NCI-H82 treated with DMSO at 0.1 percent for 48 hours (cell line): ENCODE data around the gene CEACAM21.

Experiments
- DNase-seq: peaks from one replicate; lab custom pipeline; 2025; ENCODE audit not compliant: unreplicated experiment; lab: John Stamatoyannopoulos, UW

The CEACAM21 gene

DNA sequence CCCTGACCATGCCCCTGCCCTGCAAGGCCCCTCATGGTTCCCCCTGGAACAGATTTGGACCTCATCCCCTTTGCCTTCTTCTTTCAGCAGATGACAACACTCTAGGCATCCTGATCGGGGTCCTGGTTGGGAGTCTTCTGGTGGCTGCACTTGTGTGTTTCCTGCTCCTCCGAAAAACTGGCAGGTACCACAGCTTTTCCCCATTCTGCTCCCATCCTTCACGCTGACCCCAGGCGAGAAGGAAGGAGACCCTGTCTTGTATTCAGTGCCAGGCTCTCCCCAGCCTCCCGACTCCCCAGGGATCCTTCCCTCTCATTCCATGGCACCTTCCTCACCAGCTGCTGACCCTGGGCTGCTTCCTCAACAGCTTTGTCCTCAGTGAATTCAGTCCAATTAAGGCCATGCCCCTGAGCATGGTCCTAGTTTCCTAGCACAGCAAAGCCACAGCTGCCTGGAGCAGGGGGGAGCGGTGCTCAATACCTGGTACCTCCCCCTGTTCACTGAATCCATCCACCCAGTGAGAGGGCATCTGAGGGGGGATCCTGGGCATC lies 8.4 kb downstream of the CEACAM21 start:
- no peak for DNase-seq

DNA sequence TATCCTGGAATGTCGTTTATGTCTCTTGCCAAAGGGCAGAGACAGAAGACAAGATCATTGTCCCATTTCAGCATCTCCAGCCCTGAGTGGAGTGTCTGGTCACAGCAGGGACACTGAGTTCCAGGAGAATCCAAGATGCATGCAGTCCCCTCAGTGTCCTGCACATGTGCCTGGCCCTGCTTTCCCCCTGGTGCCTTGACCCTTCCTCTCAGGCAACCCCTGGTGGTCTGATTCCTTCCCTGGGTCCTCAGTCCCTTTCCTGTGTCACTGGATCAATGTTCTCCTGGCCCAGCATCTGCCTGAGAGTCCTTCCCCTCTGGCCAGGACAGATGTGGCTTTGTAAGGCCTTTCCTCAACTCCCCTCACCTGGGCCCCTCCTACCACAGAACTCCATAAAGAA lies 9.0 kb downstream of the CEACAM21 start:
- DNase-seq: no peak

DNA sequence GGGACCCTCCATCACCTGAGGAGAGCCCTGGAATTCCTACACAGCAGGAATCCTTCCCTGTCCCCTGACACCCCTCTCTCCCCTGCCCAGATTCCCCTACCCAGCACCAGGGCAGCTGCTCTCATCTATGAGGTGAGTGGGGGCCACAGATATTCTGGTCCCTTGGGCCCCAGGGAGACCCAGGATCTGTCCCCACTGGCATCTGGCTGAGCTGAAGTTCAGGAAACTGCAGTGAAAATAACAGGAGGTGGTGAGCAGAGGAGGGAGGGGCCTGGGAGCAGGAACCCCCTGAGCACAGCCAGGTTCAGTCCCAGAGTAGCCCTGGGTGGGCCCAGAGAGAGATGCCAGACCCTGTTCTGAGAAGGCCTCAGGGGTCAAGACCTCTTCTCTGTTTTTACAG lies 10.1 kb downstream of the CEACAM21 start:
- no peak for DNase-seq

DNA sequence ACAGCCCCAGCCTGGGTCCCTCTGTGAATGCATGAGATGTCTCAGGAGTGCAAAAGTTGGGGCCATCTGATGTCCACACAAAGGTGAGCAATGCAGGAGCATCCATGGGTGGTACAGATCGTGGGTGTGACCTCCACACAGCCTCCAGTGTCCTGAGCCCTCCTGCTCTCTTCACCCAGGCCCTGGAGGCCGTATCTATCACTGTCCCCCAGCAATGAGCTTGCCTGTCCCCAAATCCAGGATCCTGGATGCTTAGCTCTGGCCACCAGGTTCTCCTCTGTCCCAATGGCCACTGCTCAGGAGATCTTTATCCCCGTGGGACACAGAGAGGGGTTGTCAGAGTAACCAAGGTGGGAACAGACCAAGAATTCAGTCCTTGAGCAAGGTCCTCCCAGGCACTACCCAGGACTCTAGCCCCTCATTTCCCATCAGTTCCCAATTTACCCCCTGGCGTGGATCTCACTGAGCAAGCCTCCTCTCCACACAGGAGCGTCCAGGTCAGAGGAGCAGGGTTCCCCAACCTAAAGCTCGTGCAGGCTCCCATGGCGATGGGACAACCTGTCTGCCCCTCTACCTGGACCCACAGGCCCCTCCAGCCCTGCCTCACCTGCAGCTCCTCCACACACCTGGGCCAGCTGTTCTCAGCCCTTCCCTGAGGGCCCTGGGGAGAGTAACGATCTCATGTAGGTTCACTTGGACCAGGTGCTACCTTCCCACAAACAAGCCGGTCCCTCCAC lies 11.3 kb downstream of the CEACAM21 start:
- no peak for DNase-seq

DNA sequence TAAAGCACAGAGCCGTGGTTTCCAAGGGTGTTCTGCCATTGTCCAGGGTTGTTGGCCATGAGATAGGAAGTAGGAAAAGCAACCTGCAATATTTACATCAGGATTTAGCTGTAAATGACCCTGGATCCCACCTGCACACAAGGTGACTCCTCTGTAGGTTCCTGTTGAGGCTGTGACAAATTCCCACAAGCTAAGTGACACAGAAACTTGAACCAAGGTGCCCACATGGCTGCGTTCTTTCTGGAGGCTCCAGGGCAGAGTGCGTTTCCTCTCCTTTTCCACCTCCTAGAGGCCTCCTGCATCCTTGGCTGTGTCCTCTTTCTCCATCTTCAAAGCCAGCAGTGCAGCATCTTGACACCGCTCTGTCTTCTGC lies 11.9 kb downstream of the CEACAM21 start:
- DNase-seq: no peak

DNA sequence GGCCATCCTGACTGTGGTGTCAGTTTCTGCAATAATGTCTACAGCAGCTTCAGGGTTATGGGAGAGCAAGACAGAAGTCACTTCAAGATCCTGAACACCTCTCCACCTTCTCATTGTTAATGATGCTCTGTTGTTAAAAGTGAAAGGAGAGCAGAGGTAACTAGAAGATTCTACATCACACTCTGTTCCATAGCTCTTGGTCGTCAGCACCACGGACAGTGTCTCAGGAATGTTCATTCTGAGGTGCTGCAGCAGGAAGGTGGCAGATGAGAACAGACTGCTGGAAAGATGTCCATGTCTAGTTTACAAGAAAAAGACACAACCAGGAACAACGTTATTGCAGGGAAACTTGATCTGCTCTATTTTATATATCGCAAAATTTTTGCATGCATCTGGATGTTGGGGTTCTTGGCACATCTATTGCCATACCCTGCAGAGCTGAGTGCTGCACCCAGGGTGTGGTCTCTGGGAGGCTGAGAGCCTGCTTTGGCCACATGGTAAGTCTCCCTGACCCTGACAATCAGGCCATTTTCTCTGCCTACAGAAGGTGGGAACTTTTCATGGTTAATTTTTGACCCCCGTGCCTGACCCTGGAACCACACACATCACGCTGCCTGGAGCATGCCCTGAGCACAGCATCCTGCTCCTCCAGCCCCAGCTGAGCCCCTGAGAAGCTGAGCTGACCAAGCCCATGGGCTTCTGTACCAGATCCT lies 12.7 kb downstream of the CEACAM21 start:
- no peak for DNase-seq

DNA sequence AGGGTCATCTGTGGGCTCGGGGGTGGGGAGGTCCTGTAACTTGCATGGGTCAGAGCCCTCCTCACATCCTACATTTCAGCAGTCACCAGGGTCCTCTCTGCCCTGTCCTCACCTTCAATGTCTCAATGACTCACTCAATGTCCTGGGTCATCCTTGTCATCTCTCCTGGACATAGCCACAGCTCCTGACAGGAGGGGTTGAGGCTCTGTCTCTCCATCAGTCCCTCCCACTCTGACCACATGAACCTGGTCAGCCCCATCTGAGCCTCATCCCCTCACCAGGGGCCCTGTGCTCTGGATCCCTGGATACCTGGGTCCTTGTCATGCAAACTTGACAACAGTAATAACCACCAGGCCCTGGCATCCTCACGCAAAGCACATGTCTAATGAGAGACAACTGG lies 13.4 kb downstream of the CEACAM21 start:
- DNase-seq: no peak

DNA sequence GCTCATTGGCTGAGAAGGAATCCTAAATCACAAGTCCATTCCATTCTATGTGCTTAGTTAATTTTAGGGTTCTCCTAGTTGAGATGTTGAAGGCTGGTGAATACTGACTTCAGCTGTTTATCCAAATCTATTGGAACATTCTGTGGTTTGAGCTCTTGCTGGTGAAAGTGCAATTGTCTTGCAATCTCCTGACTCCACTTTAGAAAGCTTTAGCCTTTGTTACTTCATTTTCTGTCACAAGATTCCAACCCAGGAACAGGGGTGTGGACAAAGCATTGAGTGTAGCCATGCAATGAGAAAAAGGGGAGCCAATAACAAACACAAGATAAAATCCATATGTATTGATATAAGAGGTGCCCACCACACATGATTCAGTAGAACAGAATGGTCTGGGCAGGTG lies 15.0 kb downstream of the CEACAM21 start:
- no peak for DNase-seq

DNA sequence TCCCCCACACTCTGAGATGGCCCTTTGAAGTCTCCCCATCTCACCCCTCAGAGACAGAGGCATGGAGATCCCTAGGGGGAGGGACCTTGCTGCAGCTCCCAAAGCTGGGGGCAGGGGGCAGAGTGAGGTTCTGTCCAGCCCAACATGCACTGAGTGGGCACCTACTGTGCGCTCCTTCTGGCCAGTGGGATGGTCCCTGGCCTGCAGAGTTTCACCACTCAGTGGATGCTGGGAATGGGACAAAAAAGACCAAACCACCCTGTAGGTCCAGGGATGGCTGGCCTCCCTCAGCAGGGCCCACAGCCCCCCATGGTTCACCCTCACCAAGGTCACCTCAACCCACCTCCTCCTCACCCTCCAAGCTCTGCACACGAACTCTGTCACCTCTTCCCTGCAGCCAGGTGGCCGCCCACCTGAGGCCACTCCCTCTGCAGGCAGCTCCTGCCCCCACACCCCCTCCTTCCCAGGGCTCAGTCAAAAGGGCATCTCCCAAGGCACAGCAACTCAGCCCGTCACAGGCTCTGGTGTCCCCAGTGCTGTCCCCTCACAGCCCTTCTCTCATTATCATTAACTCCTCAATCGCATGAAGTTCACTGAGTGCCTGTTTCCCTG lies 16.1 kb downstream of the CEACAM21 start:
- no peak for DNase-seq

DNA sequence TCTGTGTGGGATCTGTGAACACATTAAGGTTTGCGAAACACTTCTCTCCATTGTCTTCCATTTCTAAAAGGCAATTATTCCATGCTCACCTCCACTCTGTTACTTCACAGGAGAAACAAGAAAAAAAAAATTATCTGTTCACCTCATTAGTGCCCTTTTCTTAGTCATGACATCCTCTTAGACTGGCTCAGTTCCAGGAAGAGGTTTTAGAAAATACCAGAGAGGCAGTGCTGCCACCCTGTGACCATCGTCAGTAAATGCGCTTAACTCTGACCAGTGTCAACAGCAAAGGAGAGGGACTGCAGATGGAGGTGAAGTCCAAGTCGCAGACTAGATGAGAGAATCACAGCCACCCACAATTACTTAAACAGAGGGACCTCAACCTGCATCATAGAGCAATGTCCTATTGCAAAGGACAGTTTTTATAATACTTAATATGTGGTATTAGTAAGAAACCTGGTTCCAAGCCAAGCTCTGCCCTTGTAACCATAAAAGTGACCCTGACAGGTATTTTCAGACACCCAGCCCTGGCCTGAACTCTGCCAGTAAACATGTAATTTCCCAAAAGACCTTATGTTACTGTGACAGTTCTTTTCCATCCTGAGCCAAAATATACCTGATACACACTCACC lies 19.4 kb downstream of the CEACAM21 start:
- DNase-seq: peak; percentile 27

DNA sequence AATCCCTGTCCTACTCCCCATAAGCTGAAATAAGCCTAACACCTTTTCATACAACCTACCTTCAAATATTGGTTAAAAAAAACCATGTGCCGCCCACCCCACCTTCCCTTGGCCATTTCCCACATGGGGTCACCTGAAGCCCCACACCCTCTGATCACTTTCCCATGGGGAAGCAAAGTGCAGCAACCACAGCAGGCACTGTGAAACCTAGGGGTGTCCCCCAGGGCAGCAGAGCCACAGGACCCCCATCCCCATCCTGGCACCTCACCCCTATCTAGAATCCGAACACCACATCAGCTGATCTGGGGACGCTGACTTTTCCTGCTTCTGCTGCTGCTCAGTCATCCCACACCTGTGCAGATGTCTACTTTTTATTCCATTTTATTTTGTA lies 19.9 kb downstream of the CEACAM21 start:
- DNase-seq: no peak

DNA sequence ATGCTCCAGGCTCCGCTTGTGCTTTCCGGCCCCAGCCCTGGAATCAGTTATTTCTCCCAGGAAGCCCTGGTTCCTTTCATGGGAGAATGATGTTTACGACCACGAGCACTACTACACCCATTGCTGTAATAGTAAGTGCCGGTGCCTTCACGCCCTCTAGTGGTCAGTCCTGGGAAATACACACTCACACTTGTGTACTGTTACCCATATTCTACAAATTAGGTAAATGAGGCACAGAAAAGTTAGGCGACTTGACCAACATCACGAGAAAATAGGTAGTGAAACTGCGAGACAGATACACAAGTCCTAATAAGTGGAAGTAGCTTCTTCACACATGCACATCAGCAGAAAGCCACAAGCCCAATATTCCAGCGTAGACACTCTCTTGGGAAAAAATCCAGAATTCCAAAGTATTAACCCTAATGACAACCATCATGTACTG lies 21.7 kb downstream of the CEACAM21 start:
- DNase-seq: peak; percentile 45

DNA sequence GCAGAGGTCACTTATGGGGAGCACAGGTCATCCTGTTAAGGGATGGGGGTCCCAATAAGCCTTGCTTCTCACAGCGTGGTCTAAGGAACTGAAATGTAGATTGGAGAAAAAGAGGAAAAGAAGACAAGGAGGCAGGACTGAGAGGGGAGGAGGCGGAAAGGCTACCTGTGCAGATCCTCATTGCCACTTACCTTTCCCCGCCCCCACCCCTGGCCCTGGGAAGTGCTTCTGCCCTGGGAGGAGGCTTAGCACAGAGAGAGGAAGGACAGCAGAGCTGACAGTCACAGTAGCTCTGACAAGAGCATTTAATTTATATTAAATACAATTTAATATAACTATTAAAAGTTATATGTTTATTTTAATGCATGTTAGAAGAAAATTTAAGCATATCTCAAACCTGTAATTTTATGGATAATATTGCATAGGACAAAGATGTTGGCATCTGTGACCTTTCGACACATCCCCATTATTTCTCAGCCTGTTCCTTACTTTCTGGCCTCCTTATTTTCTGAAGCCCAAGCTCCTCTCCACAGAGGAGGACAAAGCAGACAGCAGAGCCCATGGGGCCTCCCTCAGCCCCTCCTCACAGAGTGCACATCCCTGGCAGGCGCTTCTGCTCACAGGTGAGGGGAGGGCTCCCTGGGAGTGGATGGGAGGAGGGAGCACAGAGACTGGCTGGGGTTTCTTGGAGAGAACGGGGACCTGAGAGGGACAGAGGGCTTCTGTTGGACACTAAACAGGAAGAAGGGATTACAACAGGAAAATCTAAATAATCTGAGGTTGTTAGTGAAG lies 23.4 kb downstream of the CEACAM21 start:
- no peak for DNase-seq

DNA sequence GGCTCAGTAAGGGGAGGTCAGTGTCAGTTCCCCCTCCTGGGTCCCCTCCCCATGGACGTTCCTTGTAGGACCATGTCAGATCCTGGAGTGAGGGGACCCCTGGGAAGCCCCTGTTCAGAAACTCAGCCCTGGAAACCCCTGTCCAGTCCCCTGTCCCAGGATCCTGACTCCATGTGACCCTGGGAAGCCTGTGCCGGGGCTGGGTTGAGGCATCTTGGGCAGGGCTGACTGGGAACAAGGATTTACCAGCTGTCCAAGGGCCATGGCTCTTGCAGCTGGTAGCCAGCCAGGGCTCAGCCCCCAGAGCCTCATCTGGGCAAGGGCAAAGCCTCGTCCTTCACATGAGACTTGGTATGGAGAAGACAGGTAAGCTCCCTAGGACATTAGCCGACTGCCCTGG lies 25.8 kb downstream of the CEACAM21 start:
- DNase-seq: no peak

DNA sequence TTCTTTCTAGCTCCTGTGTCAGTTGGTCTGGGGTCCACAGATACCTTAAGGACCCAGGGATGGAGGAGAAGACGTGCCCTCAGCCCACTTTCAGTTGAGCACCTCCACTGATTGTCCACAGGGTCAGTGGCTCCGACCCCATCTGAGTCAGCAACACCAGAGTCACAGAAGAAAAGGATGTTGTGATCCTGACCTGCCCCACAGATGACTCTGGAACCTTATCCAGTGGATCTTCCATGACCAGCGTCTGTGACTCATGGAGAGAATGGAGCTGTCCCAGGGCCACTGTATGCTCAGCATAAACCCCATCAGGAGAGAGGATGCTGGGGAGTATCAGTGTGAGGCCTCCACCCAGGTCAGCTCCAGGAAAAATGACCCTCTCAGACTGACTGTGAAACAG lies 28.9 kb downstream of the CEACAM21 start:
- no peak for DNase-seq

DNA sequence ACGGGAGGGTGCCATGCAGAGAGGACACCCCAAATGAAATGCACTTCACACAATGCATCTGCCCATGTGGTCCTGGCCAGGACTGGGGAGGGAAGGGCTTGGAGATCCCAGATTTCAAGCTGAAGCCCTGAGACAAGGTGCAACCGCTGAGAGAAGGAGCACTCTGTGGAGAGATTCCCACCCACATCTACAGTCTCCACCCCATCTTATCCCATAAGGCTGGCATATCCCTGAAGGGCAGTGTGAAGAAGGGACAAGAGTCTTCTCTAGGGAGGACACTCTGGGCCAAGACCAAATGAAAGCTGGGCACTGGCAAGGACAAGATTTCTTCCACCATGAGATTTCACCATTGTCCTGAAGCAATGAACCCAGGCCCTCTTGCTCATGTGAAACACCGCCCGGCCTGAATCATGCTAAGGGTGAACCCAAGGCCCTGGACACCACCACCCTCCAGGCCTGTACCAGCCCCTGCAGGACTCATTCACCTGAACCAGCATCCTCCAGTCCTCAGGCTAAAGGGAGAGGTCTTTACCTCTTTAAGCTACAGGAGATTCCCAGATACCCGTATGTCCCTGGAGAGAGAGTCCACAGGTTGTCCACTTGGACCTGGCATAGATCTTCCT lies 30.4 kb downstream of the CEACAM21 start:
- no peak for DNase-seq

DNA sequence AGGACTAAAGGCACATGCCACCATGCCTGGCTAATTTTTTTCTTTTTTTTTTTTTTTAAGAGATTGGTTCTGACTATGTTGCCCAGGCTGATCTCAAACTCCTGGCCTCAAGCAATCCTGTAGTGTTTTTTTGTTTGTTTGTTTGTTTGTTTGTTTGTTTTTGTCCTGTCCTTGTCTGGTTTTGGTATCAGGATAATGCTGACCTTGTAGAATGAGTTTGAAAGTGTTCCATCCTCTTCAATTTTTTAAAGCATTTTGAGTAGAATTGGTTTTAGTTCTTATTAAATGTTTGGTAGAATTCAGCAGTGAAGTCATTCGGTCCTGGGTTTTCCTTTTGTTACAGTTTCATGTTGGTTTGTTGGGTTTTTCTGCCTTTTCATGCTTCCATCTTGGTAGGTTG lies 31.7 kb downstream of the CEACAM21 start:
- DNase-seq: no peak

DNA sequence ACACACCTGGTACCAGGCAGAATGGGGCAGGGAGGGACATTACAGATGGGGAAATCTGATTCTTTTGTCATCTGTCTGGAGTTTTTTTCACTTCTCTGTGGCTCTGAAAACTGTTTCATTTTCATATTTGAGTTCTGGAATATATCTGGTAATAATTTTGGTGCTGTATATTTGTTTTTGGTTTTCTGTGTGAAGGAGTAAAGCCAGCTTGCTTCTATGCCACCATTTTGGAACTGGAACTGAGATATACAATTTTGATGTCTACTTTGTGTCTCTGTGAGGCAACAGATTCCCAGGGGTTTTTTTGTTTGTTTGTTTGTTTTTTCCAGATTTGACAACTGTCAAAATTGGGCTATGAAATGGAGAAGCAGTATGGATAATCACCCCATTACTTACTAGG lies 34.8 kb downstream of the CEACAM21 start:
- DNase-seq: no peak

DNA sequence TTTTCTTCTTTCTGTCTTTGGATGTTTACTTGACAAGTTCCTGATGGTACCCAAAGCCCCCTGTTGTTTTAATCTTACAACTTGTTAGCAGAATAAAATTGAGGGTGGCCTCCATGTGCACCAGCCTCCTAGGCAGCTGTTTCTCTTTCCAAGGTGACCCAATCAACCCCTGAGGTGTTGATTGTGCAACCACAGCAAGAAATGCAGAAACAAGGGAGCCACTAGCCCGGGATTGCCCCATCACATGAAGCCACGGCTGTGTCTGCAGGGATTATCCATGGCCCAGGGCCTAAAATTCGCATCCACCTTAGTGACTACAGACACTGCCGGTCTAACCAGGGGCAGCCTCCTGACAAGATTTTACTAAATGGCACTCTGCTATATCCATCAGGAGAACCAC lies 36.5 kb downstream of the CEACAM21 start:
- DNase-seq: no peak

DNA sequence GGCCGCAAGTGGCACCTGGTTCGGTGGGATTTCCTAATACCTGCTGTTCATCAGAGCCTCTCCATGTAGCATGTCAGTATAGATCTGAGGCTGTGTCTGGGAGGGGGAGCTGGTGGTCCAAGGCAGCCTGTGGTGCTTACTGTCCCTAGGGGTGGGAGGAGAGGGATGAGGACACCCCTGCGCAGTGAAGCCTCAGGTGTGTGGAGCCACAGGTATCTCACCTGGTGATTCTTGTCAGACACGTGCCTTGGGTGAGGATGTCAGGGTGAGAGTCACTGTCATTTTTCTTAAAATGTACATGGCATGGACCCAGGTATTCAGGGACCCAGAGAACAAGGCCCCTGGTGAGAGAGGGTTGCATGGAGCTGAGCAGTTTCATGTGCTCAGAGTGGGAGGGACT lies 39.2 kb downstream of the CEACAM21 start:
- no peak for DNase-seq
